HG02885 (cell line): ENCODE data around the gene SEC61A2.

Source experiments
- ATAC-seq: cut with Tn5 transposase; IDR thresholded peaks from one replicate; pipeline ENCODE4 v1.9.1; 2021; ENCODE audit warnings: mild to moderate bottlenecking; ENCODE audit not compliant: unreplicated experiment, poor library complexity

SEC61A2 gene

GRCh38 chr10:12195603-12196506 is 66.4 kb downstream of the SEC61A2 start, which contains the start of the genes CDC123 and NUDT5:
Gene CDC123, plus strand, starts transcription at chr10:12196188. Its CDS starts 58 bp downstream, at chr10:12196246.
Gene NUDT5, minus strand, starts transcription at chr10:12195891. Its CDS starts 9,600 bp downstream, at chr10:12186291.
- ATAC-seq, result peak; percentile 92

- ATAC-seq, result no peak
Observed at GRCh38 chr10:12196531-12197211, 67.2 kb downstream of the SEC61A2 start.

GRCh38 chr10:12198156-12198555 is 68.7 kb downstream of the SEC61A2 start:
- no peak for ATAC-seq

DNA sequence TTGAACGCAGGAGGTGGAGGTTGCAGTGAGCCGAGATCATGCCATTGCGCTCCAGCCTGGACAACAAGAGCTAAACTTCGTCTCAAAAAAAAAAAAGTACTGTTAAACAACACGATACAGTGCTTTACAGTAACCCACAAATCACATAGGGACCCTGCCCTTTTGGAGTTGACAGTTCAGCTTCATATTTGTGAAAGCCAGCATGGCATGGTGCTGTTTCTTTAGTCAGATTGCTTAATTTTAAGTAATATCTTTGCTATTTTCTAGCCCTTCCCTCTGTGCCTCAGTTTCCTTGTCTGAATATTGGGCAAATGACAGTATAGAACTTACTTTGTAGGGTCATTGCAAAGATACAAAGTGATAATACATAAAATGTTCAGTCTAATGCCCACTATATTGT is 71.4 kb downstream of the SEC61A2 start:
- ATAC-seq, result no peak

DNA sequence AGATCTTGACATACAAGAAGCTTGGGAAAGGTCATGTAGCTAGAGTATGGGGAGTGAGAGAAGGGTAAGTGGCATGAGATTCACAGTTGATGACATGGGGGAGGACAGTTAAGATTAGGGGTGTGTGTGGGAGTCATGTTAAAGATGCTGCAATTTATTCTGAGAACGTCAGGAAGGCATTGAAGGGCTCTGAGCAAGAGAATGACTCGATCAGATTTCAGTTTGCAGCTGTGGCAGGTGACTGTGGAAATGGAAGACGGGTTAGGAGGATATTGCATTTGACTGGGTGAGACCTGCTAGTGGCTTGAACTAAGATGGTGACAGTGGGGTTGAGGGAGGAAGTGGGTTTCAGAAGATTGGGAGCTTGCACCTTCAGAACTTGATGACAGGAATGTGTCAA is 72.1 kb downstream of the SEC61A2 start:
- no peak for ATAC-seq

GRCh38 chr10:12202226-12202625 is 72.7 kb downstream of the SEC61A2 start:
- ATAC-seq, result no peak

- ATAC-seq, result no peak
Observed at GRCh38 chr10:12205082-12205481, 75.6 kb downstream of the SEC61A2 start.

- ATAC-seq, result no peak
Observed at GRCh38 chr10:12207114-12207513, 77.6 kb downstream of the SEC61A2 start.

- ATAC-seq, result no peak
Observed at GRCh38 chr10:12208460-12208859, 79.0 kb downstream of the SEC61A2 start.

DNA sequence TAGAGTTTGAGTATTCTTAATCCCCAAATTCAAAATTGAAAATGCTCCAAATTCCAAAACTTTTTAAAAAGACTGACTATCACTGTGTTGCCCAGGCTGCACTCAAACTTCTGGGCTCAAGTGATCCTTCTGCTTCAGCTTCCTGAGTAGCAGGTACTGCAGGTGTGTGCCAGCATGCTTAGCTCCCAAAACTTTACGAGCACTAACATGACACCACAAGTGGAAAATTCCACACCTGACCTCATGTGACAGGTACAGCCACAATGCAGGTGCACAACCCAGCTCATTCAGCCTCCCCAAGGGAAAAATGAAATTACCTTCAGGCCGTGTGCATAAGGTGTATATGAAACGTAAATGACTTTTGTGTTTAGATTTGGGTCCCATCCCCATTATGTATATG is 83.0 kb downstream of the SEC61A2 start:
- ATAC-seq, result no peak

- no peak for ATAC-seq
Observed at GRCh38 chr10:12213621-12214020, 84.1 kb downstream of the SEC61A2 start.

GRCh38 chr10:12214093-12214492 is 84.6 kb downstream of the SEC61A2 start:
- no peak for ATAC-seq

GRCh38 chr10:12214763-12215218 is 85.3 kb downstream of the SEC61A2 start:
- no peak for ATAC-seq
